Activated CD8-positive, alpha-beta memory T cell treated with anti-CD3 and anti-CD28 coated beads, Interleukin-2, amount 50 U/mL, for 24 hours (primary cell): ENCODE measurements around the gene MFN2.
"Not testable (repeated sequence)": the region's sequence is repeated elsewhere in the genome, so short reads cannot be mapped to it uniquely, and the experiment has no call there.

Source experiments
- DNase-seq: peaks from one replicate; pipeline ENCODE4 v3.0.0-alpha.2; 2020; ENCODE audit errors: extremely low read depth

Gene MFN2

DNA sequence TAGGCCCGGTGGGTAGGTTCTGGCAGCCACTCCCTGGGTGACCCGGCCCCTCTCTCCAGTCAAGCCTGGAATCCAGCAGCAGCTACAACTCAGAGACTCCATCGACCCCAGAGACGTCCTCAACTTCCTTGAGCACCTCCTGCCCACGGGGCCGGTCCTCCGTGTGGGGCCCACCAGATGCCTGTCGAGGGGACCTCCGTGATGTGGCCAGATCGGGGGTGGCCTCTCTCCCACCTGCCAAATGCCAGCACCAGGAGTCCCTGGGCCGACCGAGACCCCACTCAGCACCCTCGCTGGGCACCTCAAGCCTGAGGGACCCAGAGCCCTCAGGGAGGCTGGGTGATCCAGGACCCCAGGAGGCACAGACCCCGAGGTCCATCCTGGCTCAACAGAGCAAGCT lies 41.8 kb downstream of the MFN2 start:
- DNase-seq = no peak

DNA sequence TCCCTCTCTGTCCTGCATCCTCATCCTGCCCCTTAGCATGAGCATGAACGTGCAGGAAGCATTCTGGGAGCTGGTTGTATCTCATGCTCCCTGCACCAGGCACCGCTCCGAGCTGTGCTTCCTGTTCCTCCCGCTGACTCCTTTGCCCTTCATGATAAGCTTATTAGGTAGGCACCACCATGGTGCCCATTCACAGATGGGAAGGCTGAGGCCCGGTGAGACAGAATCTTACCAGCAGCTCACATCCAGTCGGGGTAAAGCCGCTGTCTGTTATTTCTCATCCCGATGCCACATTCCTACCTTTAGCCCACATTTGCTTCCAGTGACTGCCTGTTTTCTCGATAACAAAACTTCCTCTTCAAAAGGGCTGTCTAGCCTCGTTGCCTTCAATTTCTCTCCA lies 46.3 kb downstream of the MFN2 start:
- no peak for DNase-seq

DNA sequence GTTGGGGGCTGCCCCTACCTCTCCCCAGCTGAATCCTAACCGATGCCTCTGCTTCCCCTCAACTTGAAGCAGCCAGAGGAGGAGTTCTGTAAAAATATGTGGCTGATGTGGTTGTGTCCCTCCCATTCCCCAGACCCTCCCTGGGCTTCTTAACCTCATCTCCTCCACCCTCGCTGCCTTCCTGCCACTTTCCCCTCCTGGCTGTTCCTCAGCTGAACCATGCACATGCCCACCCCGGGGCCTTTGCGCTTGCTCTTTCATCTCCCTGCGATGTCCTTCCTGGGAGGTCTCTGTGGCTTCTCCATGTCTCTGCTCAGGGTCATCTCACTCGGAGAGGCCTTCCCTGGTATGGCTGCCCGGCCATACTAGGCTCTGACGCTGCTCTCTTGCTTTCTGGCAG lies 48.0 kb downstream of the MFN2 start:
- DNase-seq = no peak

DNA sequence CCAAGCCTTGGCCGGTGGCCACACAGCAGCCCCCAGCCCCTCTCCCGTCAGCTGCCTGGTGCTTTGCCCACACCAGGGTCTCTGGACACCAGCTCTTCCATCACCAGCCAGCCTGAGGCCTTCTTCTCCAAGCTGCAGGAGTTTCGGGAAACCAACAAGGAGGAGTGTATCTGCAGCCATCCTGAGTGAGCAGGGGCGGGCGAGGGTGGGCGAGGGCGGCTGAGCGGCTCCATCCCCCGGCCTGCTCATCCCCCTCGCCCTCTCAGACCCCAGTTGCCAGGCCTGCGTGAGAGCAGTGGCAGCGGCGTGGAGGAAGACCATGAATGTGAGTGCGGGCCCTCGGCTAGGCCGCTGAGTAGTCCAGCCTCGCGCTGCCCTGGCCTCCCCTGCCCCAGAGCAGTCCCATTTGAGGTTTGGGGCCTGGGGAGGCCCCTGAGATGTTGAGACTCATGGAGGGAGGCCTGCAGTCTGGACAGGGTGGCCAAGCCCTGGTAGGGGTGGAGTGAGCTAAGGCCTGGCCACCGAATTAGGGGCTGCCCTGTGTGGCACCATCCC lies 48.8 kb downstream of the MFN2 start:
- DNase-seq = no peak

DNA sequence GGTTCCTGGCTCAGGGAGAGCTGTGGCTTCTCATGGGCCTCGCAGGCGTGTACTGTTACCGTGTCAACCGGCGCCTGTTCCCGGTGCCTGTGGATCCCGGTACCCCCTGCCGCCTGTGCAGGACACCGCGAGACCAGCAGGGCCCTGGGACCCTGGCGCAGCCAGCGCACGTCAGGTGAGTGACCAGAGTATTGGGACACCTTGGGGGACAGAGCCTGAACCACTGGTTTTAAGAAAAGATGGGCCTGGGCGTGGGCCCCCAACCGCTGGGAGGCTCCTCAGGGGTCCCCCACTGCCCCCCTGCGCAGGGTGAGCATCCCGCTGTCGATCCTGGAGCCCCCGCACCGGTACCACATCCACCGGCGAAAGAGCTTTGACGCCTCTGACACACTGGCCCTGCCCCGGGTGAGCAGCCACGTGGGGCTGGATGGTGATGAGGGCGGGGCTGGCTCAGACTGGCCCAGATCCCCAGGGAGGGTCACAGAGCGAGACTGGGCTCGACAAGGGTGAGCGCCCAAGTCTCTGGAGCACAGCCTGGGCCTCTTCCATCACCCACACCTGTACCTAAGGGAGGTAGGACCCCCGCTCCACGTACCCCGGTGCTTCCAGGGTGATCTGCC lies 49.6 kb downstream of the MFN2 start:
- no peak for DNase-seq

DNA sequence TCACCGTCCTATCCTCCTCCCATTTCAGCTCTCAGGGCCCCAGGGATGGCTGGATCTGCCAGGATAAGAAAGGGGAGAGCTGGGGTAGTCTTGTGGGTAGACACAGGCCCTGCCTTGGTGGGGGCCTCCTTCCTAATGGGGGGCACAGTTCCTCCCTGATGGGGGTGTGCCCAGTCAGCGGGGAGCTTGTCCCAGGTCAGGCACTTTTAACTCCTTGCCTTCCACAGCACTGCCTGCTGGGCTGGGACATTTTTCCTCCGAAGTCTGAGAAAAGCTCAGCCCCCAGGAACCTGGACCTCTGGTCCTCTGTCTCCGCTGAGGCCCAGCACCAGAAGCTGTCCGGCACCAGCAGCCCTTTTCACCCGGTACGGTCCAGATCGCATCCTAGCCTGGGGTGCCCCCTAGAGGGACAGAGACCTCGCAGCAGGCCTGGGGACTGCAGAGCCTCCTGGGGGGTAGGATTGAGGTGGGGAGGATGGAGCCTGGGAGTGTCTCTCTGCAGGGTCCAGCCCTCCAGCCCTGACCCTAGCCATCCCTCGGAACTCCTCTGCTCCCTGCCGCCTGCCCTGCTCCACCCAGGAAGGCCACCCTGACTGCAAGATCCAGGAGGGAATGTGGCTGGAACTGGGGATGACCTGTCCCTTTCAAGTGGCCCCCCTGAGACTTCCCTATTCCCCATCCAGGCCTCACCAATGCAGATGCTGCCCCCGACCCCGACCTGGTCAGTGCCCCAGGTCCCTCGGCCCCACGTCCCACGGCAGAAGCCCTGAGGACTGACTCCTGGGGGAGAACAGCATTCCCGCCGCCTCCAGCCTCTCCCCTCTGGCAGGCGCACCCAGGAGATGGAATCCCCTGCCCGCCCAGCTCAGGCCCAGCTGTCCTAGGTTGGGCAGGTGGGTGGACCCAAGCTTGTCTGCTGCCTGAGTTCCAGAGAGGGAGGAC lies 51.1 kb downstream of the MFN2 start:
- no peak for DNase-seq

DNA sequence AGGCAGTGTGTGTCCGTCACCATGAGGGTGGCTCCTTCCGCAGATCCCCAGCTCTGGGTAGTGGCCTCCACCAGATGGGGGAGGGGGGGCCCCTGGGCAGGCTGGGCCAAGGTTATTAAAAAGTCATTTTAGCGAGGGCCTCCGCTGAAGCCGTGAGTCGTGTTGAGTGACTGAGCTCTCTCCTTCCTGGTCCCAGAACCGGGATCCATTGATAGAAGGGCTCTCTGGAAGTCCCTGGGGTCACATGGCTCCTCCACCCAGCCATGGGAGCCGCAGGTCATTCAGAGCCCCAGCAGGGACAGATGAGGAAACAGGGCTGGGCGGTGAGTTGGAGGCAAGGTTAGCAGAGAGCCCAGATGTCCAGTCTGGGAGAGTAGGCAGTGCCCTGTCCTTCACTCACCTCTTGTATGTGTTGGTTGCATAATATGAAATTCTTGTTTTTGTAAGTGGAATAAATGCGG lies 51.9 kb downstream of the MFN2 start:
- no peak for DNase-seq

DNA sequence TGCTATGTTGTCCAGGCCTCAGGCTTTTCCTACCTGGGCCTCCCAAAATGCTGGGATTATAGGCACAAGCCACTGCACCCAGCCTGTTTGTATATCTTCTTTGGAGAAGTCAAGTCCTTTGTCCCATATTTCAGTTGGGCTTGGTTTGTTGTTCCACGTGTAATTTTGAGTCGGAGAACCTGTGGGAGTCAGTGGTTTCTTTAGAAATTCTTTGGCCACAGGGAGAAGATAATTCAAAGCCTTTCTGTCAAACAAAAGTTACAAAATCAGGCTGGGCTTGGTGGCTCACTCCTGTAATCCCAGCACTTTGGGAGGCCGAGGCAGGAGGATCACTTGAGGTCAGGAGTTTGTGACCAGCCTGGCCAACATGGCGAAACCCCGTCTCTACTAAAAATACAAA lies 53.2 kb downstream of the MFN2 start:
- DNase-seq = not testable (repeated sequence)

DNA sequence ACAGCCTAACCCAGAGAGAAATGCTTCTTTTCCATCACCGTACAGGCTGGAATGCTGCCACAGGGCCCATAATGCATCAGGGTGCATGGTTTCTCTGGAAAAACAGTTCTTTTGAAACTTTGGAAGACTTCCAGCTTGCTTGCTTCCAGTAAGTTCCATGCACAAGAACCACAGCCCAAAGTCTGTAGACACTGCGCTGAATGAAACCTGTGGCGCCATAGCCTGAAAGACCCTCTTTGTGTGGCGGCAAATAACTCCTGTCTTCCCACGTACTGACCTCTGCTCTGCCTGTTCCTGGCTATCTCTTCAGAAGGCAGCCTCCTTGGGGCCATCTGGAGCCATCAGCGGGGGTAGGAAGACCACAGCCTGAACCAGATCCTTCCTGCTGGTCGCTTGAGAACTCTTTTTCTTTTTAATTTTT lies 54.1 kb downstream of the MFN2 start:
- no peak for DNase-seq

DNA sequence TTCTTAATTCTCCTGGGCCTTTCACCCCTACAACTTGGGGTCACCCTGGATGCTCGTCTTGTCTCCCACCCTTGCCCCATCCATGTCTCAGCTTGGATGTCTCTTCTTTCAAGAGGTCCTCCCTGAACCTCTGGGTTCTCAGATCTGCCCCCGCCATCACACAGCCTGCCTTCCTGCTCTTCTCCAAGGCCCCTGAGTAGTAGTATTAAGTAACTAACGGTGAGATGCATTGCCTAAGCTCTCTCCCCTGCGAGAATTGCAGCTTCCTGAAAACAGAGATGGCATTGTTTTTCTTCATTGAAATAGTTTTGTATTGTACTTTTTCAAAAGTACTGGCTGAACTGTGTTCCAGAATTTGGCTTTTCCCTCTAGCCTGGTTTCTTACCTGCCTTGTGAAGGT lies 55.1 kb downstream of the MFN2 start:
- DNase-seq = no peak

DNA sequence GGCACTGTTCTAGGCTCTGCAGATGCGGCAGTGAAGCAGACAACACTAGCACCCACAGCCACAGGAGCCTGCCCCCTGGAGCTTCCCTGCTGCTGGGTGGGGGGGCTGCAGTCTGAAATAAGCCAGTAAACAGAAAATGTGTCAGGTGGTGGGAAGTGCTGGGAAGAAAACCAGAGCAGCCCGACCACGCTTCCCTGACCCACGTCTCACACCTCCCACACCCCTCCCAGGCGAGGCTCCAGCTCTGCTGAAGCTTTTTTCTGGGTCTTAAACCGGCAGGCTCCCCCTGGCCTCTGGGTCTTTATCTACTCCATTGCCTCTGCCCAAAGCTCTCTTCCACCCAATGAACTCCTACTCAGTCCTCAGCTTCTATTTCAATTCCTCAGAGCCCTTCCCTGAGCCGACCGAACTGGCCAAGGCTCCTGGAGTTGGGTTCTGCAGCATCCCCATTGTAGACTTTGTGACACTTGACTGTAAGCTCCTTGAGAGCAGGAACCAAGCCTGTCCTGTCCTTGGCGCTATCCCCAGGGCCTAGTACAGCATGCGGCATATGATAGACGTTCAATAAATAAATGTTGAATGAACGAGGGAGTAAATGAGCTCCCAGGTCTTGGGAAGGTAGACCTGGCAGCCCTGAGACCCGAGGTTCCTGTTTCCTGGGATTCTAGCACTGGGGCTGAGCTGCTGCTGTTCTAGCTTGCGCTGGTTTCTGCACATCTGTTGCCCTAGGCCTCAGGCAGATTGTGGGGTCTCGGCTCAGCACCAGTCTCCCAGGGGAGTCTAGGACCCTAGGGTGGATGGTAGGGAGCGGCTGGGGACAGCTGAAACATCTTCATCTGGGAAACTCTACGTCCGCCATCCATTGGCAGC lies 57.5 kb downstream of the MFN2 start:
- DNase-seq = no peak

DNA sequence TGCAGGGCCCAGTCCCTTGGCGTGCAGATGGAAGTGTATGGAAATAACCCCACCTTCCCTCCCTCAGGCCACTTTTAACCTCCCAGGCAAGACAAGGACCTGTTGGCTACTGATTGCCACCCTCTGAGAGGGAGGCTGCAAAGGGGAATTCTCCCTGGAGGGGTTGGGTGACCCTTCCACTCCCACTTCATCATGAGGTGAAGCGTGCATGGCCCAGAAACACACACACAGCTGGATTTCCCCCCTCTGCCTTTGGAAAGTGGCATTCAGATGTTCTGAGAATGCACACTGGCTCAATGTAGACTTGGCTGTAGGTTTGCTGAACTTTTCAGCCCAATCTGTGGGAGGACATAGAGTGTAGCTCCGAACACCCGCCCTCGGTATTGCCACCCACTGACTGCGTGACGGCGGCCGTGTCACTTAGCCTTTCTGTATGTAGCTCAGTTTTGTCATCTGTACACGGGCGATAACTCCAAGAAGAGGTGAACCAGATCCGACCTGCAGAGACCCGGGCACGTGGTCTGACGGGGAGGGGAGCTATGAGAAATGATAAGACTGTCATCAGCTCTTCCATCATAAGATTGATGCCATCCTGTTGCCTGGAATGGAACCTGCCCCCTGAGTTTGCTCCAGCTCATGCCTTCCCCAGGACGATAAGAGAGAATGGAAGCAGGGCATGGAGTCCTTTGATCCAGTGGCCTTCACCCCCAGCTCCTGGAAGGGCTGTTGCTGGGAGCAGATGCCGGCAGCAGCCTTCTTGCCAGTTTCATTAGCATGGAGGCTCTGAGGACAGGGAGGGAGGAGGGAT lies 58.3 kb downstream of the MFN2 start:
- DNase-seq = no peak

DNA sequence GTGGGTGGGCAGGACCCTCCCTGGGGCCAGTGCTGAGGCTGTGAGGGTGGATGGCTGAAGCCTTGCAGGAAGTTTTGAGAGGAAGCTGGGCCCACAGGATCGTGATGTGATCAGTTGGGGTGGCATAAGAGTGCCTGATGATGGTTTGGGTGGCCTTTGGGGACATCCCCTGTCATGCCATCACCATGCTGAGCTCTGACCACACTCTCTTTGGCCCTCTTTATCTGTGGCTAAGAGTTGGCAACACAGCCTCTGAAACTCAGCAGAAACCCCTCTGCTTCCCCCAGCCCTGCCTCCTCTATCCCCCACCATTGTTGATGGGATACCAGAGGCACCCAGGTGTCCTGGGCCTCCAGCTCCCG lies 58.9 kb downstream of the MFN2 start:
- no peak for DNase-seq

DNA sequence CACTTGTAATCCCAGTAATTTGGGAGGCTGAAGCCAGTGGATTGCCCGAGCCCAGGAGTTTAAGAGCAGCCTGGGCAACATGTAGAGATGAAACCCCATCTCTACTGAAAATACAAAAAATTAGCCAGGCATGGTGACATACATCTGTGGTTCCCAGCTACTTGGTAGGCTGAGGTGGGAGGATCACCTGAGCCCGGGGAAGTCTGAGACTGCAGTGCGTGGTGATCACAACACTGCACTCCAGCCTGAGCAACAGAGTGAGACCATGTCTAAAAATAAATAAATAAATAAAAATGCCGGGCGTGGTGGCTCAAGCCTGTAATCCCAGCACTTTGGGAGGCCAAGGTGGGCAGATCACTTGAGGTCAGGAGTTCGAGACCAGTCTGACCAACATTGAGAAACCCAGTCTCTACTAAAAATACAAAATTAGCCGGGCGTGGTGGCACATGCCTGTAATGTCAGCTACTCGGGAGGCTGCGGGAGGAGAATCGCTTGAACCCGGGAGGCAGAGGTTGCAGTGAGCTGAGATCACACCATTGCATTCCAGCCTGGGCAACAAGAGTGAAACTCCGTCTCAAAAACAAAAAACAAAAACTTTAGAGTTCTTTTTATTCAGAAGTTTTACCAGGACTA lies 59.7 kb downstream of the MFN2 start:
- not testable (repeated sequence) for DNase-seq

DNA sequence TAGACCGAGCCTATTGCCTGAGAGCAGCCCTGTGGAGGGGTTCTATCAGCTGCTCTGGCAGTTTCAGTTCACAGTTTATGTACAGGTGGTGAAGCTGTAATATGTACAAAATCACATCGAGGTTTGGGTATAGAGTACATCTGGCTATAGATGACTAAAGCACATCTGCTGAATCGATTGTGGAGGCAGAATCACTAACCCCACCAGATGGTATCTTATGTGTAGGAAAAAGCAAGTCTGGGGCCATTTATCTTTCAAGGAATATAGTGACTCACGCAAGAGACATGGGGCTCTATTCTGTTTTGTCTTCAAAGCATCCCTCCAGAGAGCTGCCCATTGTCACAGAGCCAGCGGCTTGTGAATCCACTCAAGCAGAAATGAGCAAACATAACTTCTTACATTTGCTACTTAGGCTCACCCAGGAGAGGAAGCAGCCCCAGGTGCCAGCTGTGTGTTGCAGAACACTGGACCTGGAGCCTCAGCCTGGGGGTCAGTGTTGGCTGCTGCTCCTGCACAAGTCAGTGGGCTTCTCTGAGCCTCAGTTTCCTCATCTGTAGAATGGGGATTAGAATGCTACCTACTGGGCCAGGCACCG lies 60.3 kb downstream of the MFN2 start:
- no peak for DNase-seq

DNA sequence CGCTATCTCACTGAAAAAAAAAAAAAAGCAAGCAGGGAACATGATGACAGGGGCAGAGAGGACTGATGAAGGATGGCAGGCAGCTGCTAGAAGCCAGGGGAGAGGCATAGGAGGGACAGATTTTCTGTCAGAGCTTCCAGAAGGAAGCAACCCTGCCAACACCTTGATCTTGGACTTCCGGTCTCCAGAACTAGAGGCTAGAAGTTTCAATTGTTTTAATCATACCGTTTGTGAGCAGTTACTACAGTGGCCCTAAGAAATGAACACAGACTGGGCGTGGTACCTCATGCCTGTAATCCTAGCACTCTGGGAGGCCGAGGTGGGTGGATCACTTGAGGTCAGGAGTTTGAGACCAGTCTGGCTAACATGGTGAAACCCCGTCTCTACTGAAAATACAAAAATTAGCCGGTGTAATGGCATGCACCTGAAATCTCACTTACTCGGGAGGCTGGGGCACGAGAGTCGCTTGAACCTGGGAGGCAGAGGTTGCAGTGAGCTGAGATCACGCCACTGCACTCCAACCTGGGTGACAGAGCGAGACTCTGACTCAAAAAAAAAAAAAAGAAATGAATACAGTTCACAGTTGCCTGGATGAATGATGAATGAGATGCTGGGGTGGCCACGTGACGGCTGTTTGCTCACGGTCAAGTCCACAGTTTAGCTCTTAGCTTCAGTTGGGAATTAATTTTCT lies 64.1 kb downstream of the MFN2 start:
- DNase-seq = not testable (repeated sequence)

DNA sequence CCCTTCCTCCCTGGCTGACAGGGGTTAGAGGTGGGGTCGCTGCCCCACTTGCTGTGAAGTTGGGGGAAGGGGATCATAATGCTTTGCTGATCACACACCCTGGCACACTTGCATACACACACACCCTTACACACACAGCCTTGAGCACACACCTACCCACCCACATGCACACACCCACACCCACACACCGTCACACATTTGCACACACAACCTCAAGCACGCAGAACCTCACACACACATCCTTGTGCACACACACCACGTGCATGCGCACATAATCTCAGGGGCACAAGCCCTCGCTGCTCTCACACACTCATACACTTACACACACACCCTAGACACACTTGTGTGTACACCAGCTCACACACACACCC lies 66.5 kb downstream of the MFN2 start:
- DNase-seq = no peak

DNA sequence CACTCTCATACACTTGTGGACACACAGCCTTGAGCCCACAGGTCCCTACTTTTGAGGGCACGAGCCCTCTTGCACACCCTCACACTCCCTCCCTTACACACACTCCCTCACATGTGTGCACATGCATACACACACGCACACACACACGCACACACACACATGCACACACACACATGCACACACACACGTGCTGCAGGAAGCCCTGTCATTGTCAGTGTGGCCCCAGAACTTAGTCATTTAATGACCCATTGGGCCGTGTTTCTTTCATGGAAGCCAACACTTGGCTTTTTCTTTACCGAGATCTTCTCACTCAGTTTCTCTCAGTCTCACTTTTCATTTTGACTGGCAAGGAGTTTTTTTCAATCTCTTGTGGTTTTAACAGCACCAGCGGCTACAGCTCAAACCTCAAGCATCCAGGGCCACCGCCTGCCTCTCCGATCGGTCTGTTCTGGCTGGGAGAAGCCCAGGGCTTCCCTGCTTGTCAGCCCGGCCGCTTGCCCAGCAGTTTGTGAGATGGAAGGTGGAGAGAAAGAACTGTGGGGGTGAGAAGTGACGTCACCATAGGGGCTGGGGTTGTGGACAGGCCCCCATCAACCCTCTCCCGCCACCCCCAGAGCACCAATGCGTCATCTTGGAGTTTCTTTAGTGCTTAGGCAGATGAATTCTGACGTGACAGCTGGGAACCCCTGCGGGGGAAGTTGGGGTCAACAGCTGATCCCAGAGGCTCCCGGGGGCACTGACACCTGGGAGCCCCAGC lies 67.1 kb downstream of the MFN2 start:
- DNase-seq = no peak

DNA sequence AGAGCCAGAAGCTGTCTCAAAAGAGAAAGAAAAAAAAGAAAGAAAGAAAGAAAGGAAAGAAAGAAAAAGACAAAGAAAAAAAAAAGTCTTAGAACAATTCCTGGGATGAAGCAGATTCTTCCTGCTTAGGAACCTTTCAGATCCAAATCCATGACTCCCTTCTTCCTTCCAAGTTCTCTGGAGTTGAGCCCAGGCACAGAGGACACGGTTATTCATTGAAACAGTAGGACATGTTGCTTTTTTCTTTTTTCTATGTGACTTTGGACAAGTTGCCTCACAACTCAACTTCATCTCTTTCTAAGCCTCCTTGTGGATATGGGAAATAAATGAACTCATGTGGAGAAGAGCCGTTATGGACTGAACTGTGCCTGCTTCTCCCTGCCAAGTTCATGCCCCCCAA lies 68.1 kb downstream of the MFN2 start:
- DNase-seq = no peak
